ENCODE data around the gene FABP7.

FABP7 gene

GRCh38 chr6:122817766-122818165 lies 38.2 kb downstream of the FABP7 start:
- TF ChIP-seq, protein P1, sequence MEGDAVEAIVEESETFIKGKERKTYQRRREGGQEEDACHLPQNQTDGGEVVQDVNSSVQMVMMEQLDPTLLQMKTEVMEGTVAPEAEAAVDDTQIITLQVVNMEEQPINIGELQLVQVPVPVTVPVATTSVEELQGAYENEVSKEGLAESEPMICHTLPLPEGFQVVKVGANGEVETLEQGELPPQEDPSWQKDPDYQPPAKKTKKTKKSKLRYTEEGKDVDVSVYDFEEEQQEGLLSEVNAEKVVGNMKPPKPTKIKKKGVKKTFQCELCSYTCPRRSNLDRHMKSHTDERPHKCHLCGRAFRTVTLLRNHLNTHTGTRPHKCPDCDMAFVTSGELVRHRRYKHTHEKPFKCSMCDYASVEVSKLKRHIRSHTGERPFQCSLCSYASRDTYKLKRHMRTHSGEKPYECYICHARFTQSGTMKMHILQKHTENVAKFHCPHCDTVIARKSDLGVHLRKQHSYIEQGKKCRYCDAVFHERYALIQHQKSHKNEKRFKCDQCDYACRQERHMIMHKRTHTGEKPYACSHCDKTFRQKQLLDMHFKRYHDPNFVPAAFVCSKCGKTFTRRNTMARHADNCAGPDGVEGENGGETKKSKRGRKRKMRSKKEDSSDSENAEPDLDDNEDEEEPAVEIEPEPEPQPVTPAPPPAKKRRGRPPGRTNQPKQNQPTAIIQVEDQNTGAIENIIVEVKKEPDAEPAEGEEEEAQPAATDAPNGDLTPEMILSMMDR (IDR thresholded peaks at IDR 0.05; ENCODE audit: low read depth, low read length, missing control alignments) = no peak
- in situ Hi-C loops (cut with HindIII; ENCODE audit: low sequenced_read_pairs) = no loop called here
- H3K4me3 ChIP-seq (ENCODE audit: low read depth, low read length) = no peak overlapping the region
- no peak for DNase-seq (ENCODE audit: low read depth)

- no peak for DNase-seq (ENCODE audit: low read depth)
- TF ChIP-seq, protein P1 (IDR thresholded peaks at IDR 0.05; ENCODE audit: low read depth, low read length, missing control alignments) = no peak
- in situ Hi-C loops (cut with HindIII; ENCODE audit: low sequenced_read_pairs) = no loop called here
- H3K4me3 ChIP-seq (ENCODE audit: low read depth, low read length) = no peak overlapping the region
Observed at GRCh38 chr6:122818866-122819265, 39.4 kb downstream of the FABP7 start.

DNA sequence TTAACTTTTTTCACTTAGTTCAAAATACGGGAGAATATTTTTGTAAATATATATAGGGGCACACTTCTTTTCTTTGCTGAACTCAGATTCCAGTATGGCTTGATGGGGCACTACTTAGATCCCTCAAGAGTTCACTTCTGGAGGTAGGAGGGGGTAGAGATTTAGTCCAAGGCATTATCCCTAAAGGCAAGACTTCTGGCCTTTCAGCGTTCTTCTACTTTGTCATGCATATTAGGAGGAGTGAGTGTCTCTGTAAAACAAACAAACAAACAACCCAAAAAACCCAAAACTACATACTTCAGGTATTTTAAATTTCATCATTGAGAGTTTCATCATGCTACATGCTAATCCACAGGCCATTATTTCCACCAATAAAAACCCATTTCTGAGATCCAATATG lies 41.6 kb downstream of the FABP7 start:
- TF ChIP-seq, protein P1 (IDR thresholded peaks at IDR 0.05; ENCODE audit: low read depth, low read length, missing control alignments) = no peak
- H3K4me3 ChIP-seq (ENCODE audit: low read depth, low read length) = no peak overlapping the region
- no peak for DNase-seq (ENCODE audit: low read depth)
- in situ Hi-C loops (cut with HindIII; ENCODE audit: low sequenced_read_pairs) = no loop called here

DNA sequence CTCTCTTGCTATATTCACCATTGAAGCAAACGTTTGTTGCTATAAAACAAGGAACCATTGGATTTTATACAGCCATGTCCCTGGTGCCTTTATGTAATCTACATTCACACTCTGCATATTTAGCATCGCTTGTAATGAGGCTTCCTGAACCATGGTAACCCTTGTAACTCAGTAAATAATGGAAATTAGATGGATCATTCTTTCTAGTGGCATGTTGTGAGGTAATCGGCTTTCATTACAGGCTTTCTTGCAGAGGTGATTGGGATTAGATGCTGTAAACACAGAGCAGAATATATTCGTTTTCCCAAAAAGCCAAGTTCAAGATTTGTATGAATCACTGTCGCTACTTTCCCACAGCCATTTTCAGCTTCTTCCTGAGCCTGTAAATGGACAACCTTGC lies 45.6 kb downstream of the FABP7 start:
- TF ChIP-seq, protein P1 (IDR thresholded peaks at IDR 0.05; ENCODE audit: low read depth, low read length, missing control alignments) = no peak
- no peak overlapping the region for H3K4me3 ChIP-seq (ENCODE audit: low read depth, low read length)
- in situ Hi-C loops (cut with HindIII; ENCODE audit: low sequenced_read_pairs) = no loop called here
- DNase-seq (ENCODE audit: low read depth) = no peak

GRCh38 chr6:122829456-122829855 lies 49.9 kb downstream of the FABP7 start:
- TF ChIP-seq, protein P1 (IDR thresholded peaks at IDR 0.05; ENCODE audit: low read depth, low read length, missing control alignments) = no peak
- in situ Hi-C loops (cut with HindIII; ENCODE audit: low sequenced_read_pairs) = no loop called here
- no peak for DNase-seq (ENCODE audit: low read depth)
- no peak overlapping the region for H3K4me3 ChIP-seq (ENCODE audit: low read depth, low read length)

DNA sequence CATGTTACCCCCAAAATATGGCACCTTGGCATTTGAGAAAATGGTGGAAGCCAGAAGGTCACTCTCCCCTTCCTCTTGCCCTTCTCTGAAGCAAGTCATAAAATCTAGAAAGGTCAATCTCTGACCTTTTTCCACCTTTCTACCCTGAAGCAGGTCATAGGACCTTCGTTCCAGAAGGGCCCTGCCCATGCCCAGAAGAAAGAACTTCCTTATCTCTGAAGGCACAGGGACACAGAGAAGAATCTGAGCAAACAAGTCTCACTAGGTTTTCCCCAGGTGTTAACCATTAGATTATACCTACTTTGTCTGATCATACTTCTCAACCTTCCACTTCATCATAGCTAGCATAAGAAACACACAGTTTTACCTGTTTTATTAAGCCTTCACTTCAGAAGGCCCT lies 52.0 kb downstream of the FABP7 start:
- in situ Hi-C loops (cut with HindIII; ENCODE audit: low sequenced_read_pairs) = loop anchor here (10.0 kb wide), 1 partner anchor 337 kb away; no protein-coding TSS in a partner anchor
- no peak overlapping the region for H3K4me3 ChIP-seq (ENCODE audit: low read depth, low read length)
- no peak for DNase-seq (ENCODE audit: low read depth)
- TF ChIP-seq, protein P1 (IDR thresholded peaks at IDR 0.05; ENCODE audit: low read depth, low read length, missing control alignments) = no peak

GRCh38 chr6:122832459-122832858 lies 52.9 kb downstream of the FABP7 start:
- TF ChIP-seq, protein P1 (IDR thresholded peaks at IDR 0.05; ENCODE audit: low read depth, low read length, missing control alignments) = no peak
- no peak overlapping the region for H3K4me3 ChIP-seq (ENCODE audit: low read depth, low read length)
- no peak for DNase-seq (ENCODE audit: low read depth)
- in situ Hi-C loops (cut with HindIII; ENCODE audit: low sequenced_read_pairs) = loop anchor here (10.0 kb wide), 1 partner anchor 338 kb away; no protein-coding TSS in a partner anchor

Measured in astrocyte of the cerebellum (primary cell).